ENCODE data around the gene GAD1.

GRCh38 chr2:170831115-170831514 is 14.4 kb downstream of the GAD1 start:
- TF ChIP-seq POLR2A (IDR thresholded peaks at IDR 0.05), result no peak
- TF ChIP-seq CTCF (IDR thresholded peaks at IDR 0.05), result no peak

Data from testis (tissue), 2 donors.